ENCODE results near the gene CCDC50.

The CCDC50 gene

GRCh38 chr3:191328962-191329653, at the start of gene CCDC50:
Gene CCDC50, plus strand, starts transcription at chr3:191329394. Its CDS starts 281 bp downstream, at chr3:191329675.
- DNase-seq (ENCODE audit: low read depth in 3 of 3, low spot score in 1 of 3): no peak

- DNase-seq (ENCODE audit: low read depth in 3 of 3, low spot score in 1 of 3): no peak
Measured at GRCh38 chr3:191280111-191280510, 49.1 kb upstream of the CCDC50 start.

- no peak for DNase-seq (ENCODE audit: low read depth in 3 of 3, low spot score in 1 of 3)
Measured at GRCh38 chr3:191280882-191281281, 48.3 kb upstream of the CCDC50 start.

- DNase-seq (ENCODE audit: low read depth in 3 of 3, low spot score in 1 of 3): no peak
Measured at GRCh38 chr3:191282251-191283185, 46.7 kb upstream of the CCDC50 start.

- DNase-seq (ENCODE audit: low read depth in 3 of 3, low spot score in 1 of 3): no peak
Measured at GRCh38 chr3:191283400-191283799, 45.8 kb upstream of the CCDC50 start.

- DNase-seq (ENCODE audit: low read depth in 3 of 3, low spot score in 1 of 3): no peak
Measured at GRCh38 chr3:191290311-191291025, 38.7 kb upstream of the CCDC50 start.

- DNase-seq (ENCODE audit: low read depth in 3 of 3, low spot score in 1 of 3): no peak
Measured at GRCh38 chr3:191292243-191293015, 36.8 kb upstream of the CCDC50 start.

GRCh38 chr3:191294291-191294690, 34.9 kb upstream of the CCDC50 start:
- DNase-seq (ENCODE audit: low read depth in 3 of 3, low spot score in 1 of 3): no peak

- DNase-seq (ENCODE audit: low read depth in 3 of 3, low spot score in 1 of 3): no peak
Measured at GRCh38 chr3:191296041-191296541, 33.1 kb upstream of the CCDC50 start.

GRCh38 chr3:191298846-191299245, 30.3 kb upstream of the CCDC50 start:
- DNase-seq (ENCODE audit: low read depth in 3 of 3, low spot score in 1 of 3): no peak

GRCh38 chr3:191300422-191300821, 28.8 kb upstream of the CCDC50 start:
- no peak for DNase-seq (ENCODE audit: low read depth in 3 of 3, low spot score in 1 of 3)

GRCh38 chr3:191301017-191301416, 28.2 kb upstream of the CCDC50 start:
- DNase-seq (ENCODE audit: low read depth in 3 of 3, low spot score in 1 of 3): no peak

- DNase-seq (ENCODE audit: low read depth in 3 of 3, low spot score in 1 of 3): no peak
Measured at GRCh38 chr3:191301782-191302411, 27.3 kb upstream of the CCDC50 start.

- no peak for DNase-seq (ENCODE audit: low read depth in 3 of 3, low spot score in 1 of 3)
Measured at GRCh38 chr3:191302451-191302850, 26.7 kb upstream of the CCDC50 start.

GRCh38 chr3:191303596-191303995, 25.6 kb upstream of the CCDC50 start:
- DNase-seq (ENCODE audit: low read depth in 3 of 3, low spot score in 1 of 3): no peak

GRCh38 chr3:191306428-191306827, 22.8 kb upstream of the CCDC50 start:
- no peak for DNase-seq (ENCODE audit: low read depth in 3 of 3, low spot score in 1 of 3)

- DNase-seq (ENCODE audit: low read depth in 3 of 3, low spot score in 1 of 3): no peak
Measured at GRCh38 chr3:191307341-191307740, 21.9 kb upstream of the CCDC50 start.

GRCh38 chr3:191313296-191313695, 15.9 kb upstream of the CCDC50 start:
- DNase-seq (ENCODE audit: low read depth in 3 of 3, low spot score in 1 of 3): no peak

- DNase-seq (ENCODE audit: low read depth in 3 of 3, low spot score in 1 of 3): no peak
Measured at GRCh38 chr3:191314109-191314728, 15.0 kb upstream of the CCDC50 start.
